HFFc6 (cell line): ENCODE measurements around the gene POLR3A. TPM values are rescaled to one million over a fixed set of nuclear protein-coding genes. Genes with fewer than 3 reads are reported as not detected.

Source experiments
- DNase-seq: peaks from one replicate; pipeline ENCODE4 v3.0.0-alpha.2; 2018
- H3K27ac Mint-ChIP-seq: 2 replicates; pipeline ENCODE4 v1.8.0; 2020; ENCODE audit warnings: mild to moderate bottlenecking, mixed read lengths
- H3K27me3 Mint-ChIP-seq: 2 replicates; pipeline ENCODE4 v1.8.0; 2021; ENCODE audit warnings: mild to moderate bottlenecking, moderate library complexity, mixed read lengths; ENCODE audit not compliant: insufficient read depth
- H3K36me3 Mint-ChIP-seq: 2 replicates; pipeline ENCODE4 v1.8.0; 2021; ENCODE audit warnings: low read depth, mixed read lengths
- H3K4me1 Mint-ChIP-seq: 2 replicates; pipeline ENCODE4 v1.8.0; 2020; ENCODE audit warnings: low read depth, mixed read lengths
- H3K4me3 Mint-ChIP-seq: 2 replicates; pipeline ENCODE4 v1.8.0; 2020; ENCODE audit warnings: mild to moderate bottlenecking, moderate library complexity, mixed read lengths
- H3K9me3 Mint-ChIP-seq: 2 replicates; pipeline ENCODE4 v1.8.0; 2020; ENCODE audit warnings: mild to moderate bottlenecking, mixed read lengths
- total RNA-seq, 6 experiments: library from RNA; stranded (reverse); fragmentation: NEBNext Ultra II Directional; extraction: Animal tissue kit (Norgen Biotek cat#: 25700); gene quantifications; 2 replicates in 1 of 6; 3 replicates in 5 of 6; pipeline ENCODE4 v1.2.3, GENCODE V29; 2021
- TF ChIP-seq, protein P1 (sequence below): fragments of 200-600 bp; sonication (generic); IDR thresholded peaks from 2 replicates; pipeline ENCODE4 v1.5.0; 2021; ENCODE audit warnings: antibody characterized with exemption, mild to moderate bottlenecking

The POLR3A gene
- total RNA-seq, 6 experiments from 2014 or later = 18.0 to 21.0 (median 19.8) TPM

DNA sequence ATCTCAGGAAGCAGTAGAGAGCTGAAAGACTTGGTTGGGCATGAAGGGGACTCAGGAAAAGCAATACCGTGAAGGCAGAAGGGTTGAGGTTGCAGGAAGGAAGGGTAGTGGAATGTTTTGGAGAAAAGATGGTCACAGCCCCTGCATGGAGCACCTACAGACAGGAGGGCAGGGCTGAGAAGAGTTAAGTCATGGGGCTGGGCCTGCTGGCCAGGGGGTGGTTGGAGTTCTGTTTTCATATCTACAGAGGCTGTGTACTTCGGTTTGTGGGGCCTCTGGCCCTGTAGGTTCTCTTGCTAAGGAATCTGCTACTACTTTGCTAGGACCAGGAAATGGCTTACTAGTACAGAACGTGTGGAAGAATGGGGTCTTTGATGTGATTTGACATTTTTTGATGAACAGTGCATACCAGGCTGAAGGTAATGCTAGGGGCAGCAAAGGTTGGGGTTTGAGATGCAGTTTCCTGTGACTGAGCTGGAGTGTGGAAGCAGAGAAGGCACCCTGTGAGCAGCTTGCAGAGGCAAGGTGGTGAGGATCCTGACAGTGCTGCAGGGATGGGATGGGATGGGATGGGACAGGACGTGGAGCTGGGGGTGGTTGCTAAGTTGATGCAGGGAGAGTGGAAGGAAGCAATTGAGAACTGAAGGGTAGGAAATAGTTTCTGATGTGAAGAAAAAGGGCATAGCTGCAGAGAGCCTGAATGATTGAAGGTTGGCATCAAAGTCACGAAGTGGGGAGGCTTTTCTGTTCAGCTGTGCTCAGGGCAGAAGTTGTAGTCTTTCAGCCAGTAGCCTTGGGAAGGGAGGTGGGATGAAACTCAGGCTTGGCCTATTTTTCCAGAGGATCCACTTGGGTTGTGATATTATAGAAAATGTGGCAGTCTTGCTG lies 12.1 kb upstream of the POLR3A start:
- Mint-ChIP-seq H3K27ac (peak overlapping the region; percentile 48), H3K4me3 (no peak overlapping the region; the same call in 1 of the 2 replicates), H3K9me3 (no peaks in the 10 kb centered on the region), H3K36me3 (peaks cover 50% of the 10 kb centered on the region), H3K4me1 (peaks cover 80% of the 10 kb centered on the region), H3K27me3 (peaks cover 5% of the 10 kb centered on the region)
- TF ChIP-seq, protein P1, sequence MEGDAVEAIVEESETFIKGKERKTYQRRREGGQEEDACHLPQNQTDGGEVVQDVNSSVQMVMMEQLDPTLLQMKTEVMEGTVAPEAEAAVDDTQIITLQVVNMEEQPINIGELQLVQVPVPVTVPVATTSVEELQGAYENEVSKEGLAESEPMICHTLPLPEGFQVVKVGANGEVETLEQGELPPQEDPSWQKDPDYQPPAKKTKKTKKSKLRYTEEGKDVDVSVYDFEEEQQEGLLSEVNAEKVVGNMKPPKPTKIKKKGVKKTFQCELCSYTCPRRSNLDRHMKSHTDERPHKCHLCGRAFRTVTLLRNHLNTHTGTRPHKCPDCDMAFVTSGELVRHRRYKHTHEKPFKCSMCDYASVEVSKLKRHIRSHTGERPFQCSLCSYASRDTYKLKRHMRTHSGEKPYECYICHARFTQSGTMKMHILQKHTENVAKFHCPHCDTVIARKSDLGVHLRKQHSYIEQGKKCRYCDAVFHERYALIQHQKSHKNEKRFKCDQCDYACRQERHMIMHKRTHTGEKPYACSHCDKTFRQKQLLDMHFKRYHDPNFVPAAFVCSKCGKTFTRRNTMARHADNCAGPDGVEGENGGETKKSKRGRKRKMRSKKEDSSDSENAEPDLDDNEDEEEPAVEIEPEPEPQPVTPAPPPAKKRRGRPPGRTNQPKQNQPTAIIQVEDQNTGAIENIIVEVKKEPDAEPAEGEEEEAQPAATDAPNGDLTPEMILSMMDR = no peak
- DNase-seq = no peak

DNA sequence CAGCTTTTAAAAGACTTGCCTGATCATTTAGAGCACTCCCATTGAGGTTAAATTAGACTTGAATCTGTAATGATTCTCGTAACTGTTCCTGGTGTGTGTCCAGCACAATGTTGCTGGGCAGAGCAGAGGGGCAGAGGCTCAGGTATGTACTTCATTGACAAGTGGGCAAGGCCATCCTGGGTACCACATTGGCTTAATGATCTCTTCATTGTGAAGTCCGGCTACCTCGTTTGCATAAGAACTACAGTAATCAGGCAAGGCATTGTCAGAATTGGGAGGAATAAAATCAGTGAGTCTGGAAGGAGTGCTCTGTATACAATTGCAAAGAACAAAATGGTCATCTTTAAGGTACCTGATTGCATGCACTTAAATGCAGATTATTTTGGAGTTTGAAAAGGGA lies 10.4 kb upstream of the POLR3A start:
- no peak for DNase-seq
- H3K27ac Mint-ChIP-seq = no peak overlapping the region
- H3K4me3 Mint-ChIP-seq = no peak overlapping the region
- TF ChIP-seq, protein P1 = no peak
- H3K4me1 Mint-ChIP-seq = peaks cover 88% of the 10 kb centered on the region
- peaks cover 3% of the 10 kb centered on the region for H3K27me3 Mint-ChIP-seq
- peaks cover 65% of the 10 kb centered on the region for H3K36me3 Mint-ChIP-seq
- no peaks in the 10 kb centered on the region for H3K9me3 Mint-ChIP-seq

DNA sequence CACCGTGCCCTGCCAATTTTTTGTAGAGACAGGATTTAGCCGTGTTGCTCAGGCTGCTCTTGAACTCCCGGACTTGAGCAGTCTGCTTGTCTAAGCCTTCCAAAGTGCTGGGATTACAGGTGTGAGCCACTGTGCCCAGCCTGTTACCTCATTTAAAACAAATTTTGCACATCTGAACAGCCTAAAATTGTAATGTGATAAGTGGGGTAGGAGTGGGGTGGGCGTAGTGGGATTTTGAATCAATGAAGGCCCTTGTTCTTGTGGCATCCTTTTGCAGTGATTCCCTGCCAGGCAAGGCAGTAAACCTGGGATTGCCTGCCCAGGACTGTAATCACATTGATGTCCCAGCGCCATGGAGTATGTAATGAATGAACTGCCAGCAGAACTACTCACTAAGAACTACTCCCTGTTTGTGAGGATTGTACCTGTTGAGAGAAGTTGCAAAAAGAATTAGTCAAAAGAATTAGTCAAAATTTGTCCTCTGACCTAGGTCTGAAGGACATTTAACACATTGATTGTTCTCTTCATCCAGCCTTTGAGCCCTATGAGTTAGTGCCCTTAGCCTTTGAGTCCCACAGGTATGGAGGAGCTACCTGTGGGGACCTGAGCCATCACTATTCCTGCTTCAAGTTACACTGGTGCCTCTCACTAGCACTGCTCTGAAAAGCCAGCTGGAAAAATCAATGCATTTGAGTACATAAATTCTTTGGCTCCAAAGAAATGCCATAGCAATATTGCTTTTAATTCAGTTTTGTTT lies 9.7 kb upstream of the POLR3A start:
- peaks cover 81% of the 10 kb centered on the region for H3K4me1 Mint-ChIP-seq

DNA sequence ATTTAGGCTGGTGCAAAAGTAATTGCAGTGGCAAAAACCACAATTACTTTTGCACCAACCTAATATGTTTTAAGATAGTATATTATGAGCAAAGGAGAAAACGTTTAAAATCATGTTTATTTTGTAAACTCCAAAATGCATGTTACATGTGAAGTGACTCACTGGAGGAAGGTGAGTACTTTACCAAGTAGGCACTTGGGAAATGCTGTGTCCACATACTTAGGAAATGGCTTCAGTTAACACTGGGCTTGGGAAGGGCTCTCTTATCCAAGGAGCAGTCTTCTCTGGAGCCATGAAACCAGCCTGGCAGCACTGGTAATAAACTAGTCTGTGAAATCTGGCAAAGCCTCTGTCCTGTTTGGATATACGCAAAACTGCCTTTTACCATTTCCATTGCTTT lies 8.8 kb upstream of the POLR3A start:
- Mint-ChIP-seq H3K4me3 (peak overlapping the region; percentile 88; the same call in 1 of the 2 replicates), H3K27me3 (peaks cover 3% of the 10 kb centered on the region), H3K36me3 (peaks cover 74% of the 10 kb centered on the region), H3K9me3 (no peaks in the 10 kb centered on the region), H3K27ac (peak overlapping the region; percentile 53), H3K4me1 (peaks cover 72% of the 10 kb centered on the region)
- DNase-seq = no peak
- TF ChIP-seq, protein P1 = no peak

More for the DNA sequence above, 9.7 kb upstream of the POLR3A start:
- Mint-ChIP-seq H3K4me3 (0 out of 2 replicates have a peak overlapping the region, but pooled peaks have one; percentile 13), H3K27ac (0 out of 2 replicates have a peak overlapping the region, but pooled peaks have one; percentile 16), H3K27me3 (peaks cover 3% of the 10 kb centered on the region), H3K36me3 (peaks cover 73% of the 10 kb centered on the region), H3K9me3 (no peaks in the 10 kb centered on the region)
- DNase-seq = no peak
- TF ChIP-seq, protein P1 = no peak

DNA sequence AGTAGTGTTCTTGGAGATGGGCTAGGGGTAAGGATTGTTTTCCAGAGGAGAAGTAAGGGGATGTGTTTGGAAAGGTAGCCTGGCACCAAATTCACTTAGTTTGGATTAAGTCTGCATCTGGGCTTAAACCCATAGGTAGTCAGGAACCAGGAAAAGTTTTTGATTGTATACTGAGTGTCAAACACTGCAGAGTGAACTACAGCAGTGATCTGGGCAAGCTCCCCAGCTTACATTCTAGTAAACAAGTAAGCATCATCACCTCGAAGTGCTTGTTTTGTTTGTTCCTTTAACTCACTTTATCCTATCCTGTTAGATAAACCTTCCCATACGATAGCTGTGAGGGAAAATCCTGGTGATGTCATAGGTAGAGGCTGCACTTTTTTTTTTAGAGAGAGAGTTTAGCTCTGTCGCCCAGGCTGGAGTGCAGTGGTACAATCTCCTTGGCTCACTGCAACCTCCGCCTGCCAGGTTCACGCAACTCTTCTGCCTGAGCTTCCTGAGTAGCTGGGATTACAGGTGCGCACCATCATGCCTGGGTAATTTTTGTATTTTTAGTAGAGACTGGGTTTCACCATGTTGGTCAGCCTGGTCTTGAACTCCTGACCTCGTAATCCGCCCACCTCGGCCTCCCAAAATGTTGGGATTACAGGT lies 6.7 kb upstream of the POLR3A start:
- H3K9me3 Mint-ChIP-seq = no peaks in the 10 kb centered on the region
- peak overlapping the region; percentile 88 for H3K4me3 Mint-ChIP-seq
- DNase-seq = no peak
- H3K4me1 Mint-ChIP-seq = peaks cover 52% of the 10 kb centered on the region
- TF ChIP-seq, protein P1 = no peak
- peaks cover 62% of the 10 kb centered on the region for H3K36me3 Mint-ChIP-seq
- H3K27ac Mint-ChIP-seq = no peak overlapping the region; the same call in none of the 2 replicates
- peaks cover 3% of the 10 kb centered on the region; the same call in 1 of the 2 replicates for H3K27me3 Mint-ChIP-seq
